OCI-LY7 (cell line): ENCODE measurements around the gene ITGB8.

Source experiments
- CTCF ChIP-seq: fragments of 200-600 bp; sonication (generic); conservative IDR thresholded peaks from 2 replicates; pipeline ENCODE4 v1.5.1; 2014; ENCODE audit warnings: mild to moderate bottlenecking, antibody characterized with exemption, low read length, moderate library complexity, mixed read lengths
- EZH2phosphoT487 ChIP-seq: fragments of 200-600 bp; sonication (generic); IDR thresholded peaks from 2 replicates; pipeline ENCODE4 v1.6.1; 2018; ENCODE audit warnings: low read depth, borderline replicate concordance, mild to moderate bottlenecking, mixed run types, antibody characterized with exemption, low read length, moderate library complexity, mixed read lengths

GRCh38 chr7:20417260-20417659 lies 86.6 kb downstream of the ITGB8 start:
- TF ChIP-seq CTCF (no peak), EZH2phosphoT487 (no peak)
